NCI-H128 (cell line): ENCODE measurements around the gene ZNF532.

ENCODE experiments used
- DNase-seq: peaks from one replicate; lab custom pipeline; 2025; ENCODE audit not compliant: unreplicated experiment; lab: John Stamatoyannopoulos, UW

The ZNF532 gene

DNA sequence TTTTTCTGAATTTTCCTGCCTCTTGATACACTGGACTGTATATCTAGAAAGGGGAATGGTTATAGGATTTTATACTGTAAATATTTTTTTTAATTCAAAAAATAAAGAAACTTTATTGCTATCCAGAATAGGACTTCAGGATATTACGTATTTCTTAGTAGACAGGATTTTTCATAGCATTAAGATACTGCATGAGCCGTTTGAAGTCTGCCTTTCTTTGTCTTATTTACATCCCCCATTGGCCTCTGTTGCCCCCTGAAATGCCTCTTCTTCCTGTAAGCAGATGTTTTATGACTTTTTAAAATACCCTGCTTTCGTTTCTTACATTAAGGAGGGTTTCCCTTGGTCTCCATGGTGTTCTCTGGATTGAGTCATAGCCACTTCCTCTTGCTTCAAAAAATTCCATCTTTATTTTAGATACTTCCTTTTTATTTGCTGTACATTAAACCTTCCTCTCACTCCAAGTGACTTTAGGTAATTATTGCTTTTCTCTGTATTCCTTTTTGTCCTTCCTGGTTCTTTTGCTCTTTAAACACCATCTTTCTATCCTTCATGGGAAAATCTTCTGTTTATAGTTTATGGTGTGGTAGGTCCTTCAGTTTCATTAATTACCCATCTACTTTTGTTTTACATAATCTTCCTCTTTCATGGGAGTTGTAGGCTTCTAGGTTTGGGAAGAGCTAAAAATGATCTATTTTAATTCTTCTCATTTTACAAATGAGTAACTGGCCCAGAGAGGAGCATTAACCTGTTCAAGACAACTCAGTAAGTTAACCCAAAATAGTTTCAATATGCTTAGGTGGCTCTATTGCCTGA lies 72.6 kb downstream of the ZNF532 start:
- no peak for DNase-seq

DNA sequence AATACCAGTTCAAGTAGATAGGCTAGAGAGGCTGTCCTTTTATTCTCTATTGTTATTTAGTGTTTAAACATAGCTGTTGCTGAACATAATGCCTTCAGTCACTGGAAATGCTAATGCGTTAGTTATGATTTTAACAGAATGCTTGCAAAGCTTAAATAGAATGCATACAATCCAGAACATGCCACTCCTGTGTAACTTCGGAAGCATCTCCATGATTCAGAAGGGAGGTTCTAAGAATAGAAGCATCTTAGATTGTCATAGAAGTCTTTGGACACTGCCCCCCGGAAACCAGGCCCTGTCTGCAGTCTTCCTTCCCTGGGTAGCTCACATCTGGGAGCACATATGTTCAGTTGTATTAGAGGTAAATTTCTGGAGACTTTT lies 73.2 kb downstream of the ZNF532 start:
- DNase-seq, result no peak

DNA sequence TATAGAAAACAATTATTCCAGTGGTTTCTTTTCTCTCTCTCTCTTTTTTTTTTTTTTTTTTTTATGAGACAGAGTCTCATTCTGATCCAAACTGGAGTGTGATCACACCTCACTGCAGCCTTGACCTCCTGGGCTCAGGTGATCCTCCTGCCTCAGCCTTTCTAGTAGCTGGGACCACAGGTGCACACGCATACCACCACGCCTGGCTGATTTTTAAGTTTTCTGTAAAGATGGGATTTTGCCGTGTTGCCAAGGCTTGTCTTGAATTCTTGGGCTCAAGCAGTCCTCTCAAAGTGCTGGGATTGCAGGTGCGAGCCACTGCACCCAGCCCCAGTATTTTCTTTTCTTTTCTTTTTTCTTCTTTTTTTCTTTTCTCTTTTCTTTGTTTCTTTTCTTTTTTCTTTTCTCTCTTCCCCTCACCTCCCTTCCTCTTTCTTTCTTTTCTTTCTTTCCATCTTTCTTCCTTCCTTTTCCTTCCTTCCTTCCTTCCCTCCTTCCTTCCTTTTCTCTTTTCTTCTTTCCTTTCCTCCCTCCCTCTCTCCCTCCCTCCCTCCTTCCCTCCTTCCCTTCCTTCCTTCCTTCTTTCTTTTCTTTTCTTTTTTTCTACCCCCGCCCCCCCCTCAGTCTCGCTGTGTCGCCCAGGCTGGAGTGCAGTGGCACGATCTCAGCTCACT lies 76.9 kb downstream of the ZNF532 start:
- no peak for DNase-seq

DNA sequence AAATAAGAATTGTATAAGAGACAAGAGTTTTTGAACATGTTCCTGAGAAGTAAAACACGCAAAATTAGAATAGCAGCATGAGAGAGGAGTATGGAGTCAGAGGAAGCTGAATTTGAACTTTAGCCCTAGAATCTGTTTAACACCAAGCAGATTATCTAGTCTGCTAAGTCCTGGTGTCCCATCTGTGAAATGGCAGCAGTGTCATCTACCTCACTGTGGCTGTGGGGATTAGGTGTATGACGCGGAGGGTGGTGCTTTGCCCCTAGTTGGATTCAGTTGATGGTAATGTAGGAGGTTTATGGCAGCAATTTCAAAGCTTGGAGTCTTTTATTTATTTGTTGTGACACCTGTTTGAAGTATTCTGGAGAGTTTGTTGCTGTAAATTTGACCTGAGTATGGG lies 79.2 kb downstream of the ZNF532 start:
- DNase-seq, result no peak

DNA sequence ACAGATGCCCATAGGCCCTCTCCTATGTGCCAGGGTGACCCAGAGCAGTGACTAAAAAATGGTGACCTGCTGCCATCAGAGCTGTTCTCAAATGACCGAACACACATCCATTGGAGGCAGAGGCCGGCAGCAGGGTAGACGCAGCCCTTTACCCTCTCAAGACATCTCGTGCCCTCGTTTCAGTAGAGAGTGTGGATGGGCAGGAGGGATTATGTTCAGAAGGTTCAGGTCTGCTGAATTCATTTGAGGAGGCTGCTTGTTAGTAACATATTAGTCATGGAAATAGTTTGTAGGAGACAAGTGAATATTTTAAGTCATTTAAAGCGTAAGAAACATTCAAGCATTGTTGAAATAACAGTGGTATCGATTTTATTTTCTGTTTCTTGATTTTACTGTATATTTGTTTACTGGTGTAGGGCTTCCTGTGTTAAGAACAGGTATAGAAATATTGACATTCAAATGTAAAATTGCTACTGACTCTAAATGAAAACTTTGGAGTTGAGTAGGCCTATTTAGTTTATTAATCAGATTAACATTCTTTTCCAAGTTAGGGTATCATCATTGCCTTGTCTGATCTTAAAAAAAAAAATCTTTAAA lies 82.6 kb downstream of the ZNF532 start:
- DNase-seq, result no peak

DNA sequence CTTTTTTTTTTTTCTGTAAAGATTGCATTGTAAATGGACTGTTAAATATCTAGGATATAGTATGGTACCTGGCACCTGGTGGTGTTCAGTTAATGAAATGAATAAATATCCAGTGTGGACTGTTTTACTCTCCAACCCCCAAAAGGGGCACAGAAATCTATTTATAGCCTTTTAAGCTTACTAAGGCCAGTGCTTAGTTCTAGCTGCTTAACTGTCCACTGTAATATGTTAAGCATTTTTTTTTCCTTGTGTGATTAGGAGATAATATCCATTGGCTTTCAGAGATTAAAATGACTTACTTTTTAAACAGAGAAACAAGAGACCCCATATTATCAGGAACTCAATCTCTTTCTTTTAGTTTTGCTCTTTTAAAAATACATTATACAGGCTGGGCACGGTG lies 84.4 kb downstream of the ZNF532 start:
- DNase-seq, result no peak

DNA sequence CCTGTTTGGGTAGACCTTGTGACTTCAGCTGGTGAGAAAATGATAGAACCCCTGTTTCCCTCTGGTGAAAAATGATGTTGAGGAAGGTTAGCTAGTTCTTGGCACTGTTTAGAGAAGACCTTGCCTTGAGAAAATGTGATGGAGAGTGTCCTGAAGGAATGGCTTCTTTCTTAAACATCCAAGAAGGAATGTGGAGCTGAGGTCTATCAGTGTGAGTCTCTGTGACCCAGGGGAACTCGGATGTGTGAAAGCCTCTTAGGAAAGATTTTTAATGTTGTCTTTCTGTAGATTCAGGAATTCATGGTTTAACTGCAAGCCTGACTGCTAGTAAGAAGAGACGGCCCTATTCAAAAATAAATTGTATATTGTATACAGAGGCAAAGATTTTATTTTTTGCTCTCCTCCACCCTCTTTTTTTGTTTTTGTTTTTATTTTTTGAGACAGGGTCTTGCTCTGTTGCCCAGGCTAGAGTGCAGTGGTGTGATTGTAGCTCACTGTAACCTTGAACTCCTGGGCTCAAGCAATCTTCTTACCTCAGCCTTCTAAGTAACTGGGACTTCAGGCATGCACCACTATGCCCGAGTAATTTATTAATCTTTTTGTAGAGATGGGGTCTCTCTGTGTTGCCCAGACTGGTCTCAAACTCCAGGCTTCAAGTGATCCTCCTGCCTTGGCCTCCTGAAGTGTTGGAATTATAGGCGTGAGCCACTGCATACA lies 87.5 kb downstream of the ZNF532 start:
- DNase-seq, result no peak

DNA sequence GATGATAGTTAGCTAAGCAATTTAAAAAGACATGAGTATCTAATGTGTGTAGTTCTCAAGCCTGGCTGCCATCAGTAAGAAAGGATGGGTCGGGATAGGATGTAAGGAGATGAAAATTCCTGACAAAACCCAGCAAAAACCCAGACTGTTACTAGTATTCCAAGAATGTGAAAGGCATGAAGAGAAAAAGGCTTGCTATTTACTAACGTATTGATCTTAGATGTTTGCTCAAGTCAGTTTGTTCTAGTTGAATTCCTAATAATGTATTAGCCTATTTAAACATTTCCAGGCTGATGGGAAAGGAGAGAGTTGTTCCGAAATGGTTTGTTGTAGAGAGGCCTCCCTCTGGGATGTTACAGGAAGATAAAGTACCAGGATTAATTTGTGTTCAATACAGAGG lies 88.2 kb downstream of the ZNF532 start:
- DNase-seq, result no peak

DNA sequence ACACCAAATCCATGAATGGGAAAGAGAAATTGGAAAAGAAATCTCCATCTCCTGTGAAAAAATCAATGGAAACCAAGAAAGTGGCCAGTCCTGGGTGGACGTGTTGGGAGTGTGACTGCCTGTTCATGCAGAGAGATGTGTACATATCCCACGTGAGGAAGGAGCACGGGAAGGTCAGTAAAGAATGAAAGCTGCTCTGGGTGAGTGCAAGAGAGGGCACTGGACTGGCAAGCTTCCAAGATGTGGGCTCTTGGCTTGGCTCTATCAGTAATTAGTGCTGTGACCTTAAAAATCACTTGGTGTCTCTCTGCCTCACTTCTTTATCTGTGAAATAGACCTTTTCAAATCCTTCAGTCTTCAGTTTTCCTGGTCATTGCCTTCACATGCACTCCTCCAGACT lies 89.0 kb downstream of the ZNF532 start:
- DNase-seq, result no peak

DNA sequence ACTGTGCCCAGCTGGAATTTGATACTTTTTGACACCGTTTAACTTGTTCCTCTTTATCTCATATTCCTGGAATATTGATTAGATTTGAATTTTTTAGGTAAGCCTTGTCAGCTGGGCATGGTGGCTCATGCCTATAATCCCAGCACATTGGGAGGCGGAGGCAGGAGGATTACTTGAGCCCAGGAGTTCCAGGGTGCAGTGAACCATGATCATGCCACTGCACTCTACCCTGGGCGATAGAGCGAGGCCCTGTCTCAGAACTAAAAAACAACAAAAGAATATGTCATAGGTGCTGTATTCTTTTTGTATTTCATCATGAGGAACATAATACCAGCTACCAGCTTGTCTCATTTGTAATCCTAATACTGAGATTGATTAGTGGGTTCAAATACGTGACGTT lies 90.3 kb downstream of the ZNF532 start:
- no peak for DNase-seq

DNA sequence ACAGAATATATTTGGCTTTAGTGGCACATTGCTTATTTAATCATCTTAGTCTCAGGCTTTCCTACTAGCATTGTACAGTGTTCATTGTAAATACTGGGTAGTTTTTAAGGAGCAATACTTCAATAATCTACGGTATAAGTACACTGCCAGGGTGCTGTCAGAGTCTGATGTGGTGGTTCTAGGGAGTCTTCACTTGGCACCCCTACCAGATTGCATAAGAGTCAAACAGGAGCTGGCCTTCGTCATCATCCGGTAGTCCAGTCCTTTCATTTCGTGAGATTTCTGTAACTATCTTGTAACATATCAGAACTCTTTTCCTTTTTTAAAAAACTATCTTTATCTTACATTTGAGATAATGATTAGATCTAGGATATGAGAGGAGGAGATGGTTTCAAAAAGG lies 91.1 kb downstream of the ZNF532 start:
- DNase-seq, result no peak

DNA sequence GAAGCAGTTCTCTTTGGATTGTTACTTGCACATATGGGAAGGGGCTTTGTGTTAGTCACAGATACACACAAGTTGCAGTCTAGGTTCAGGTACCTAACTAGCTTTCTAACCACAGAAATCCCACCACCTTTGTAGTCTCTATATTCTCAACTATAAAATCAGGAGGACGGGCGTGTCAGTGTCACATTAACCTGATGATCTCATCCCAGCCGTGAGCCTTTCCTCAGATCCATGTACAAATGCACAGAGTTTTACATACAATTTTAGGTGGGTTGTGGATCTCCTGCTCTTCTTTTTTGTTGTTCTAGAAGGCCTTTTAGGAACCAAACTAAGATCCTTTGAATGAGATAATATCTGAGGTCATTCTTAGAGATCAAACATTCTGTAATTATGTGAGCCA lies 94.0 kb downstream of the ZNF532 start:
- no peak for DNase-seq

DNA sequence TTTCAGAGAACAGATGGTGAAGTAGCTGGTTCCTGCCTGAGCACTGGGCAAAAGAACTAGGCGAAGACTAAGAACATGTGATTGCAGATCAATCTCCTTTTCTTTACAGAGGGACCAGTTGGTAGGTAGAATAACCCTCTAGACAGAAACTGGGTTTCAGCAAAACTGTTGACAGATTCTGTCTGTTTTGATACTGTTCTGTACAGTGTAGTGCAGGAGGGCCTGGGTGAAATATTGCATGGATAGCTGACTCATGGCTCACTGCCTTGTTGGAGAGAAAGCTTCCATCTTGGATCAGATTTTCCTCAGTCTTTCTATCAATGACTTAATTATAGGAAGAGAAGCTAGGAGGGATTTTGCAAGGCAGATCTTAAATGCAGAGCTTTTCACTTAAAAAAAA lies 95.8 kb downstream of the ZNF532 start:
- no peak for DNase-seq

DNA sequence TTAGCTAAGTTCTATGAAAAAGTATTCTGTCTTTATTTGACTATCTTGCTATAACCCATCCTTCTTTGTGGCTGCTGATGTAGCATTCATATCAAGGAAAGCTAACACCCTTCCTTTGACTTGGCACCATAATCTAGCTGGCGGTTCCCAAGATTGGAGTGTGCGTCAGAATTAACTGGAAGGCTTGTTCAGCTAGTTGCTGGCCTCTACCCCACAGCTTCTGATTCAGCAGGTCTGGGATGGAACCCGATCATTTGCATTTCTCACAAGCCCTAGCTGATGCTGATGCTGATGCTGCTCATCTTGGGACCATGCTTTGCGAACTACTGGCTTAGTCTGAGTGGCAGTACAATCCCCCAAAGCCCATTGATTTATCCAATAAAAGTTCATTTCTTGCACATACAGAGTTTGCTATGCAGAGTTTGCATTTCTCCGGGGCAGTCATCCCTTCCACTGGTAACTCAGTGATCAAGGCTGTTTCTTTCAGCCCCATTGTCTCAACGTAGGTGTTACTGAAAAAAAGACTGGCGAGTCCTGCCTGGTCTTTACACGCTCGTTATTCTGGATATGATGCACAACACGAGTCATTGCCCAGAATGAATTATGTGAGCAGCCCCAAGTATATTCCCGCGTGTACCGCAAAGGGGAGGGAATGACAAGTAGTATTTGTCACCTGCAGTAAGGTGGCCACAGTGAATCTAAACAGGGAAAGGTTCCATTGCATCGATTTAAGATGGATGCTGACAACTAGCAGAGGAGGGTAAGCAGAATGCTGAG lies 96.5 kb downstream of the ZNF532 start:
- DNase-seq, result no peak

DNA sequence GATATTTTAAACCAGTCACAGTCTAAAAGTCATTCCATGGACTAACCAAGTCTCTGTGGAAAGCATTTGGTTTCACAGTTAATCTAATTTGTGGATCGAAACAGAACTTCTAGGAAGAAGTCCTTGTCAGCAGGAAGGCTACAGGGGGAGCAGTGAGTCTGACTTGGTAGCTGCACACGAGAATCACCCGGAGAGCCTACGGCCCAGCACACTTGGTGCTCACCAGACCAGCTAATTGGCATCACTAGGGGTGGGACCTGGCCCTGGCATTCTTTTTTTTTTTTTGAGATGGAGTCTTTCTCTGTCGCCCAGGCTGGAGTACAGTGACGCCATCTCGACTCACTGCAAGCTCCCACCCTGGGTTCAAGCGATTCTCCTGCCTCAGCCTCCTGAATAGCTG lies 97.7 kb downstream of the ZNF532 start:
- no peak for DNase-seq

DNA sequence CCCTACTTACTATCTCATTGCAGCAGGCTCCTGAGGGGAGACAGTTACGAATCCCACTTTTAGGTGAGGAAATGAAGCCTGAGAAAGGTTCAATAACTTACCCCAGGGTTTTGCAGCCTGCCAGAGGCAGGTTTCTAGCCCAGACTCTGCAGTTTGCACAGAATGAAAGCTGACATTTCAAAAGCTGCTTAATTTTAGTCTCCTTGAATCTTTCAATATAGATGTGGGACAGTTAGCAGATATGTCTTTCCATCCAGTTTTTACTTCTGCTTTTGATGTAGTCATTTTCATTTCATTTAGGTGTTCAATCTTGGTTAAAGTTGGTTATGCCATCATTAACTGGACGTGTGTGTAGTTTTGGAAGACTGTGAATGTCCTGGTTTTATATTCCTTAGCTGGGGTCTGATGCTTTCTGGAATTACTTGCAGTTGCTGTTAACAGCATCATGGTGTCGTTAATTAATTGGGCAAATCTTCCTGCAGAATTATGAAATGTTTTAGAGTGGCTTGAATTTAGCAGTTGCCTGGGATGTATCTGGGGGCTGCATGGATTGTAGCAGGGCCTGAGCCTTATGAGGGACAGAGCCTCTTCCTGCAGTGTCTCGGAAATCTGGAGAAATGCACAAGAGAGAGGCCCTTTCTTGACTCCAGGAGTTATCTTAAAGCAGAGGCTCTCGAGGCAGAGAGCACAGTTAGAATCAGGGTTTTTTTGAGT lies 100.8 kb downstream of the ZNF532 start:
- no peak for DNase-seq

DNA sequence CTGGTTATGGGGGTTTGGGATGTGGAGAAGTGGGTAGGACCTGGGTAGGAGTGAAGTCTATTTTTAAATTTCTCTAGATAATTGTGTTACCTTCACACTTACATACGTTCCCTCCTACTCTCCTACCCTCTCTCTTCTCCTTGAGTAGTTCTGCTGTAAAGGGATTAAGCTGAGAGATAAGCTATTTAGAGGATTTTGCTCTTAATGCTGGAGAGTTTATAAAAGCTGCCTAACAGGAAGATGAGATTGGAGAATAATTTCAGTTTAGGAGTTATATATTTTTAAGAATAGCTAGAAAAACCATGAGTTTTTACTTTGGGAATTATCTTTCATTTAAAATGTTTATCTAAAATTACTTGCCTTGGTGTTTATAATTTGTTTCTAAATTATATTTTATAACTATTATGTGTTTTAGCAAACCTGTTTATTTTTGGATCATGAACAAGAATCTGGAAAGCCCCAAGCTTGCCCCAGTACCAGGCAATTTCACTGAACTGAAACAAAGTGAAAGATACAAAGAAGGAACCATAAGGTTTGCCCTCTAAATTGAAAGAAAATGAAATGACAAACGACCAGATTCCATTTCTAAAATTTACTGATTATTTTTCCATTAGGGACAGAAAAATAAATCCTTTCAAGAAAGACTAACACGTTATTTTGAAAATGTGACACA lies 101.5 kb downstream of the ZNF532 start:
- DNase-seq, result no peak

DNA sequence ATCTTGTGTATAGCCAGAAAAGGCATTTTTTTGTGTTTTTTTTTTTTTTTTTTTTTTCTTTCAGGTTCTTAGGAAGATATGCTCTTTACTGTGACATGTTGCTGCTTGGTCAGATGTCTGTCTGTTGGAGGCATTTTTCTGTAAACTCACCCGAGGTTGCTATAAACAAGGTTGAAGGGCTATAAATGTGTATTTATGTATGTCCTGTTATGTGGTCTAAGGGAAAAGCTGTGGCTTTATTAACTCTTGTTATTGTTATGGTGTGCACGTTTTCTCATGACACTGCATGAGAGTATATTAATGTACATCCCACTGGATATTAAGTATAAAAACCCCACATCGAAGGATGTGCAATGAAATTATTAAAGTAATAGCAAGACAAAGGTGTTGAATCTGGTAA lies 102.0 kb downstream of the ZNF532 start:
- DNase-seq, result no peak

DNA sequence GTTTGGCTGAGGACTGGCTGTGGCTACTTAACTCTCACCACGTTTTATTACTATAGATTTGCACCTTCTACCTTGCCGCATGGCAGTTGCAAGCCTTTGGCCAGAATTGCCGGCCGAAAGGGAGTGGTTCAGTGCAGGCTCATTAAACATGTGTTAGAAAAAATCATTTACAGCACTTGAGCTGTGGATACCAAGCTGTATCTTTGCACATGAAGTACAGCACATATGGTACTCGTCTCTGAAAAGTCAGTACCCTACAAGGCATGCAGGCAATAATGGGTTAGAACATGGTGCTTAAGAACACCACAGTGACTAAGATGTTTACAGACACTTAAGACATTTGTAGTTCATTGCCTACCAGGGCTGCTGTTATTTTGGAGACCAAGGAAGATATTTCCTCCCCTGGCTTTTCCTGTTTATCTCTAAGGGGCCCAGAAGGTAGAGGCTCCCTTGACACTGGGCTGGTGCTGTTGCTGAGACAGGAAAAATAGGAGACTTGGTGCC lies 103.1 kb downstream of the ZNF532 start:
- no peak for DNase-seq
